OCI-LY7 (cell line): Measurements from ENCODE around the gene PITPNC1. TPM values are rescaled to one million over a fixed set of nuclear protein-coding genes. Genes with fewer than 3 reads are reported as not detected.

Source experiments
- BruUV-seq: library from RNA; stranded (reverse); fragments of 400-500 nt; replicated peaks from 2 replicates; lab custom pipeline; 2021; lab: Mats Ljungman, UMichigan
- CTCF ChIA-PET: fragments of 300-600 bp; sonication (Branson Sonifier 250); formaldehyde crosslinking; loops from one replicate; lab custom pipeline; 2022; ENCODE audit warnings: antibody characterized with exemption; ENCODE audit not compliant: unreplicated experiment; lab: Charles Lee
- POLR2A ChIA-PET: fragments of 300-600 bp; sonication (Branson Sonifier 250); formaldehyde crosslinking; loops from one replicate; lab custom pipeline; 2022; ENCODE audit warnings: antibody characterized with exemption; lab: Charles Lee
- DNase-seq: peaks from one replicate; pipeline ENCODE4 v3.0.0-alpha.2; 2015; ENCODE audit warnings: low spot score
- H2AFZ ChIP-seq: fragments of 200-600 bp; sonication (generic), shearing (Covaris generic); 2 replicates; pipeline ENCODE4 v1.6.1; 2014; ENCODE audit warnings: mild to moderate bottlenecking, antibody characterized with exemption, low read length, moderate library complexity
- H3K27ac ChIP-seq: fragments of 200-600 bp; sonication (generic); 2 replicates; pipeline ENCODE4 v1.5.1; 2014; ENCODE audit warnings: mixed run types, low read depth, mild to moderate bottlenecking, moderate library complexity, low read length, inconsistent platforms; ENCODE audit not compliant: poor library complexity, severe bottlenecking
- H3K36me3 ChIP-seq: fragments of 200-600 bp; sonication (generic); 2 replicates; pipeline ENCODE4 v1.6.1; 2014; ENCODE audit warnings: mild to moderate bottlenecking, antibody characterized with exemption, low read length, moderate library complexity, mixed read lengths; ENCODE audit not compliant: insufficient read depth
- H3K4me1 ChIP-seq: fragments of 200-600 bp; sonication (generic); 2 replicates; pipeline ENCODE4 v1.5.1; 2014; ENCODE audit warnings: mild to moderate bottlenecking, low read length; ENCODE audit not compliant: insufficient read depth, poor library complexity, severe bottlenecking
- H3K4me2 ChIP-seq: fragments of 200-600 bp; sonication (generic); 2 replicates; pipeline ENCODE4 v1.6.1; 2014; ENCODE audit warnings: mild to moderate bottlenecking, low read length
- H3K4me3 ChIP-seq: fragments of 200-600 bp; sonication (generic); 2 replicates; pipeline ENCODE4 v1.5.1; 2014; ENCODE audit warnings: mild to moderate bottlenecking, low read depth, low read length; ENCODE audit not compliant: poor library complexity, severe bottlenecking
- H3K79me2 ChIP-seq: fragments of 200-600 bp; sonication (generic); 2 replicates; pipeline ENCODE4 v1.6.1; 2016; ENCODE audit warnings: low read depth, mild to moderate bottlenecking, low read length, moderate library complexity, mixed read lengths; ENCODE audit not compliant: insufficient read depth
- H3K9me2 ChIP-seq: fragments of 200-600 bp; sonication (generic); 2 replicates; pipeline ENCODE4 v1.6.1; 2016; ENCODE audit warnings: mild to moderate bottlenecking, low read length, mixed read lengths; ENCODE audit not compliant: insufficient read depth
- H3K9me3 ChIP-seq: fragments of 200-600 bp; sonication (generic); 2 replicates; pipeline ENCODE4 v1.6.1; 2014; ENCODE audit warnings: mild to moderate bottlenecking, mixed run types, low read length, mixed read lengths
- H4K20me1 ChIP-seq: fragments of 200-600 bp; sonication (generic); 2 replicates; pipeline ENCODE4 v1.6.1; 2014; ENCODE audit warnings: mild to moderate bottlenecking, antibody characterized with exemption, low read length, moderate library complexity, mixed read lengths; ENCODE audit not compliant: insufficient read depth
- CTCF ChIP-seq: fragments of 200-600 bp; sonication (generic); conservative IDR thresholded peaks from 2 replicates; pipeline ENCODE4 v1.5.1; 2014; ENCODE audit warnings: mild to moderate bottlenecking, antibody characterized with exemption, low read length, moderate library complexity, mixed read lengths
- EZH2phosphoT487 ChIP-seq: fragments of 200-600 bp; sonication (generic); IDR thresholded peaks from 2 replicates; pipeline ENCODE4 v1.6.1; 2018; ENCODE audit warnings: low read depth, borderline replicate concordance, mild to moderate bottlenecking, mixed run types, antibody characterized with exemption, low read length, moderate library complexity, mixed read lengths
- intact Hi-C: fragments of 100-400 bp; cut with micrococcal nuclease; formaldehyde crosslinking; loops from one replicate; pipeline ENCODE4 v1.10.0; 2022; ENCODE audit not compliant: unreplicated experiment
- total RNA-seq, 2 experiments: library from RNA; depleted of rRNA in 1 of 2; stranded (reverse); fragments of >200 nt in 1 of 2; shearing (Covaris generic) in 1 of 2; gene quantifications; 2 replicates each; pipeline ENCODE4 v1.2.3, GENCODE V29; 2014 to 2022

PITPNC1 gene
- total RNA-seq, 2 experiments from 2014 or later, result 14.3 to 21.1 TPM

DNA sequence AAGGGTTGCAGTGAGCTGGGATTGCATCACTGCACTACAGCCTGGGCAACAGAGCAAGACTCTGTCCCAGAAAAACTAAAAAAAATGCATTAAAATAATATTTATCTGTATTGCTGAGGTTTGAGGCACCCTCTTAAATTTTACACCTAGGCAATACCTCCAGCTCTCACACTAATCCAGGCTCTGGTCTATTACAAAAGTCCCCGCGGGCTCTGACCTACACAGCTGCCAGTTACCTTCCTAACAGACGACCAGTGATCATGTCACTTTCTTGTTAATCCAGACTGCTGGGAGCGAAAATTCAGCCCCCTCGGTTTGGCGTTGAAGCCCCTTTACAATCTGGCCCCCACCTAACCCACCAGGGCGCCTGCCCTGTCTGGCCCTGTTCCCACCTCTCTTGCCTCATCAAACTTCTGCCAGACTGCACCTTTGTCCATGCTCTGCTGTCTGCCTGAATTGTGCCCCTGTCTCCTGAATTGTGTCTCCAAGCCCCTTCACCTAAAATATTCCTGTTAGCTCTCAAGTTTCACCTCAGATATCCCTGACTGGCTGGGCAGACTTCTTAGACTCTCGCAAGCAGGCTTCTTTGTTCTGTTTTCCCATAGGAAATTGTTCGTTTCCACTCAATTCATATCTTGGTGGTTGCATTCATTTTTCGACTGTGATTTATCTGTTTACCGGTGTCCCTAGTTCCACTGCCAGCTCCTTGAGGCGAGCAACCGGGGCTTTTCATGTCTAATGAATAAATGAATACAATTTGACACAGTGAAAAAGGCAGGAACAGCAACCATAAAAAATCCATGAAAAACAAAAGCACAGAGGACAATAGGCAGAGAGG, 65.9 kb downstream of the PITPNC1 start:
- TF ChIP-seq EZH2phosphoT487 (no peak), CTCF (no peak)
- Histone ChIP-seq H3K27ac (no peak overlapping the region), H3K4me3 (no peak overlapping the region), H3K9me2 (no peaks in the 10 kb centered on the region), H4K20me1 (no peaks in the 10 kb centered on the region), H3K4me1 (peaks cover 29% of the 10 kb centered on the region), H3K36me3 (no peaks in the 10 kb centered on the region), H3K4me2 (no peak overlapping the region), H3K9me3 (no peaks in the 10 kb centered on the region), H2AFZ (no peak overlapping the region), H3K79me2 (peaks cover 4% of the 10 kb centered on the region; the same call in 1 of the 2 replicates)
- POLR2A ChIA-PET, result interaction anchor here (2.6 kb wide), 1 partner anchor 10 kb away, joined by 23 read pairs; no protein-coding TSS in a partner anchor
- no peak for DNase-seq
- intact Hi-C loops, result no loop called here
- no TSS peak for BruUV-seq
- CTCF ChIA-PET, result no interaction called here

DNA sequence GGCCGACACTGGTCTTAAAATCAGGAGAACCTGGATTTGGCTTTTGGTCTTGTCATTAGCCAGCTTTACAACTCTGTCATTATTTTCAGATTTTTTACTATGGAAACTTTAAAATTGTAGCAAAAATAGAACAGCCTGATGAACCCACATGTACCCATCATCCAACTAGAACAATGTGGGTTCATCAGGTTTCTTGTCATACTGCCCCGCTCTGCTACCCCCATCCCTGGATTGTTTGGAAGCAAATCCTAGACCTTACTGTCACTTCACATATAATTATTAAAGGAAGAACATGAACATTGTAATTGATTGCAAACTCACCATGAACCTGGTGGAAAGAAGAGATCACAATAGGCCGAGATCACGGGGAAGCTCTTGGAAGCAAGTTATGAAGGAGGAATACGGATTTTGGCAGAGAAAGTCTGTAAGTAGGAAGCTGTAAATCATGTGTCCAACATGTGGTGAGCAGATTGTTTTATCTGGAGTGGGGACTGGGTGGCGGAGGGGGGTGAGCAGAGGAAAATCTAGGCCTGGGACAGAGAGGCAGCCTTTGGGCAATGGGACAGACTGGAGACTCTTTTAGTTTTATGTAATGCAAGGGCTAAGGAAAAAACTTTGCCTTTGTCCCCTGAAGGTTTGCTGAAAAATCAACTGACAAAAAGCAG, 67.0 kb downstream of the PITPNC1 start:
- H4K20me1 ChIP-seq, result no peaks in the 10 kb centered on the region
- H3K27ac ChIP-seq, result no peak overlapping the region
- intact Hi-C loops, result no loop called here
- no peak overlapping the region for H2AFZ ChIP-seq
- peaks cover 4% of the 10 kb centered on the region; the same call in 1 of the 2 replicates for H3K79me2 ChIP-seq
- H3K9me2 ChIP-seq, result no peaks in the 10 kb centered on the region
- no peak overlapping the region for H3K4me2 ChIP-seq
- H3K9me3 ChIP-seq, result no peaks in the 10 kb centered on the region
- ChIA-PET CTCF (no interaction called here), POLR2A (no interaction called here)
- H3K4me3 ChIP-seq, result no peak overlapping the region
- TF ChIP-seq EZH2phosphoT487 (no peak), CTCF (no peak)
- H3K4me1 ChIP-seq, result peaks cover 39% of the 10 kb centered on the region
- BruUV-seq, result no TSS peak
- no peaks in the 10 kb centered on the region for H3K36me3 ChIP-seq
- DNase-seq, result no peak
